Parathyroid adenoma (tissue), 2 donors: ENCODE measurements around the gene NDUFAF8.
A peak's percentile ranks its signal among the peaks of the same experiment; 100 is the strongest.

ENCODE experiments used
- H2AFZ ChIP-seq: fragments of 300-600 bp; sonication (generic); one replicate; pipeline ENCODE4 v1.7.0; 2017; ENCODE audit warnings: antibody characterized with exemption, mild to moderate bottlenecking
- H3K27ac ChIP-seq: fragments of 300-600 bp; sonication (generic); one replicate; pipeline ENCODE4 v1.7.0; 2017
- H3K27me3 ChIP-seq: fragments of 300-600 bp; sonication (generic); one replicate; pipeline ENCODE4 v1.7.0; 2017; ENCODE audit warnings: low read length; ENCODE audit not compliant: control insufficient read depth, insufficient read depth
- H3K36me3 ChIP-seq: fragments of 300-600 bp; sonication (generic); one replicate; pipeline ENCODE4 v1.7.0; 2017; ENCODE audit warnings: low read length; ENCODE audit not compliant: control insufficient read depth, insufficient read depth
- H3K4me1 ChIP-seq: fragments of 300-600 bp; sonication (generic); one replicate; pipeline ENCODE4 v1.7.0; 2017; ENCODE audit warnings: control low read depth
- H3K4me2 ChIP-seq: fragments of 300-600 bp; sonication (generic); one replicate; pipeline ENCODE4 v1.7.0; 2017; ENCODE audit warnings: low read length
- H3K4me3 ChIP-seq: fragments of 300-600 bp; sonication (generic); one replicate; pipeline ENCODE4 v1.7.0; 2017; ENCODE audit warnings: low read depth, low read length
- H3K79me2 ChIP-seq: fragments of 300-600 bp; sonication (generic); one replicate; pipeline ENCODE4 v1.7.0; 2017; ENCODE audit warnings: control low read depth
- H3K9ac ChIP-seq: fragments of 300-600 bp; sonication (generic); one replicate; pipeline ENCODE4 v1.7.0; 2017; ENCODE audit warnings: mild to moderate bottlenecking
- H3K9me3 ChIP-seq: fragments of 300-600 bp; sonication (generic); one replicate; pipeline ENCODE4 v1.7.0; 2017; ENCODE audit warnings: low read length; ENCODE audit not compliant: control insufficient read depth
- CTCF ChIP-seq: fragments of 300-600 bp; sonication (generic); IDR thresholded peaks from one replicate; pipeline ENCODE4 v1.7.0; 2017; ENCODE audit warnings: antibody characterized with exemption, mild to moderate bottlenecking
- donor health status: primary hyperparathyroidism.

NDUFAF8 gene

GRCh38 chr17:81252326-81252986 is 13.3 kb downstream of the NDUFAF8 start:
- Histone ChIP-seq H3K4me3 (no peak overlapping the region), H3K4me1 (peaks cover 24% of the 10 kb centered on the region), H3K27me3 (no peaks in the 10 kb centered on the region), H3K79me2 (peaks cover 11% of the 10 kb centered on the region), H3K9me3 (no peaks in the 10 kb centered on the region), H2AFZ (no peak overlapping the region), H3K36me3 (no peaks in the 10 kb centered on the region), H3K27ac (no peak overlapping the region), H3K4me2 (no peak overlapping the region), H3K9ac (no peak overlapping the region)
- no peak for TF ChIP-seq CTCF

DNA sequence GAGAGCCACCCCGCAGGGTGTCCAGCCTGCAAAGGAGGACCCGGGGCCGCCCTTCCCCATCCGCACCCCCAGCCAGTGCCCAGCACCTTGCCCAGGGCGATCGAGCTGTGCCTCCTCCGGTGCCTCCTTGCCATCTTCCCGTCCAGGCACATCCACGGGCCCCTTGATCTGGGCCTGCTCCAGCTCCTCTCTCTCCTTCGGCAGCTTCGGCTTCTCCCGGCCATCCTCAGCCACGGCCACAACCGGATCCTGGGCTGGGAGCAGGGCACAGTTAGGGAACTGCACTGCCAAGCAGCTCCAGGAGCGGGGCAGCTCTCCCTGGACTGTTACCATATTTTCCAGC is 13.8 kb downstream of the NDUFAF8 start:
- TF ChIP-seq CTCF, result no peak
- Histone ChIP-seq H3K4me1 (peaks cover 24% of the 10 kb centered on the region), H3K4me2 (no peak overlapping the region), H3K9ac (no peak overlapping the region), H2AFZ (no peak overlapping the region), H3K4me3 (no peak overlapping the region), H3K9me3 (no peaks in the 10 kb centered on the region), H3K79me2 (peaks cover 11% of the 10 kb centered on the region), H3K36me3 (no peaks in the 10 kb centered on the region), H3K27me3 (no peaks in the 10 kb centered on the region), H3K27ac (no peak overlapping the region)

DNA sequence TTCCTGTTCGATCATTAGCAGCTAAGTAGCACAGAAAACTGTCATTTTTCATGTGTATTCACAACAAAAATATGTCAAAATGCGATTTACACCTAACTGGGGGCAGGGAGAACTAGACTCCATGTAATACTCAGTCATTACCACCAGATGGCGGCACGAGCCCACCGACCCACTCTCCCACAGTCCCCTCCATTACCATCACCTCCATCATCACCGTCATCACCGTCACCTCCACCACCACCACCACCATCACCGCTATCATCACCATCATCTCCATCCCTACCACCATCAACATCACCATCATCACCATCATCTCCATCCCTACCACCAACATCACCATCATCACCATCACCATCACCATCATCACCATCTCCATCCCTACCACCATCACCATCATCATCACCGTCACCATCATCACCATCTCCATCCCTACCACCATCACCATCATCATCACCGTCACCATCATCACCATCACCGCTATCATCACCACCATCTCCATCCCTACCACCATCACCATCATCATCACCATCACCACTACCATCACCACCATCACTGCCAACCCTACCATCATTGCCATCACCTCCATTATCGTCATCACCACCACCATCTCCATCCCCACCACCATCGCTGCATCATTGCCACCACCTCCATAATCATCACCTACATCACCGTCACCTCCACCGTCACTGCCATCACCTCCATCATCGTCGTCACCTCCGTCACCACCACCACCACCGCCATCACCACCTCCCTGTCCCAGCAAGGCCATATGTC is 14.4 kb downstream of the NDUFAF8 start:
- Histone ChIP-seq H3K36me3 (no peaks in the 10 kb centered on the region), H3K27me3 (no peaks in the 10 kb centered on the region), H3K27ac (no peak overlapping the region), H3K4me1 (peaks cover 24% of the 10 kb centered on the region), H3K4me2 (no peak overlapping the region), H3K9ac (no peak overlapping the region), H3K79me2 (peaks cover 11% of the 10 kb centered on the region), H3K9me3 (no peaks in the 10 kb centered on the region), H3K4me3 (no peak overlapping the region), H2AFZ (no peak overlapping the region)
- TF ChIP-seq CTCF, result peak; percentile 77

DNA sequence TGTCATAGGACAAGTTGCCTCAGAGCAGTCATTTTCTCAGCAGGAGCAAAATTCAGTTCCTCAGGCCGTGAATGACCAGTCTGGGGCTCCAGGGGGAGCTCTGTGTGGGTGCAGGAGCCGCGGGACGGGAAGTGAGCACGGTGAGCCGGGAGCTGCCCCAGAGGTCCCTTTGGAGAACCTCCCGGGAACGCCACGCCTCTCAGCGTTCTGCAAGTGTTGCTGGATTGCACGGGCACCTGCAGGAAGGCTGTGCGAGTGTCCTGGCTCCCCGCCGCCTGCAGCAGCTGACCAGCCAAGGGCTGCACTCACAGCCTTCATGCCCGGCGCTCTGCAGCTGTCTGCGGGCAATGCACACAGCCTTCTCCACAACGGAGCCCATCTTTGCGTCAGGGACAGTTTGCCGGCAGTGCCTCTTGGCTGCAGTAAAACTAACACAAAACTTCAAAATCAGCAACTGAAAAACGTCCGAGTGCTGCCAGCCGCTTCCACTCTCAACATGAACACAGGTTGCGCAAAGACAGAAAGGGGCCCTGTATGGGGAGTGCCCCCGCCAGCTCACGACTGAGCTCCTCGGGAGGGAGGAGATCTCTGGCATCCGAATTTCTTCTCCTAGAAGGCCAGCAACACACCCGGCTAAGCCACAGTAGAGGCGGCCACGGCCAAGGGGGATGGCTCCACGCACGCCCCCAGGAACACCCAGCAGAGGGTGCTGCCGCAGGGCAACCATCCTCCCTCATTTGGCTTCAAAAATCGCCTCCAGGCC is 16.0 kb downstream of the NDUFAF8 start:
- H3K4me3 ChIP-seq, result peak overlapping the region; percentile 11
- peaks cover 11% of the 10 kb centered on the region for H3K79me2 ChIP-seq
- H3K4me2 ChIP-seq, result peak overlapping the region; percentile 52
- H3K36me3 ChIP-seq, result no peaks in the 10 kb centered on the region
- no peak overlapping the region for H3K9ac ChIP-seq
- TF ChIP-seq CTCF, result peak; percentile 75
- H3K27me3 ChIP-seq, result no peaks in the 10 kb centered on the region
- H2AFZ ChIP-seq, result peak overlapping the region; percentile 19
- peak overlapping the region; percentile 89 for H3K27ac ChIP-seq
- peaks cover 24% of the 10 kb centered on the region for H3K4me1 ChIP-seq
- no peaks in the 10 kb centered on the region for H3K9me3 ChIP-seq
